ENCODE measurements around the gene FRMD4B.

DNA sequence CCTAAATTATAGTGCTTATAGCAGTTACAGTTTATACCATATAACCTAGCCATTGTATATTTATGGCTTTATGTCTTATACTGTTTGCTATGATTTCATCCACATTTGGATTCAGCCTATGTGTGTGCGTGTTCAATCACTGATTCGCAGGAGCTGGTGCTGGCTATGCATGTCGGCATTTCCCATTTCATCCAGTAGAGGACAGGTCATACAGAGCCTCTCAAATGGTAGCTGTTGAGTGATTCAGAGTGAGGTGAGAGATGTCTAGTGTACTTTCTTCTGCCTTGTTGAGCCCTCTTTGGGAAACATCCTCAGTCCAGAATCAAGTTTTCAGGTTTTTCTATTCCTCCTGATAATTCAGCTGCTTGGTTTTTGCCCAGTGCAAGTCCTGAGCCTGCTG is 76.1 kb downstream of the FRMD4B start:
- TF ChIP-seq EZH2phosphoT487 (IDR thresholded peaks at IDR 0.05; ENCODE audit: insufficient read depth, low read depth) (no peak), EZH2 (IDR thresholded peaks at IDR 0.05; ENCODE audit: insufficient read depth, poor library complexity, severe bottlenecking) (no peak)
